ENCODE data around the gene PICK1. TPM values are rescaled to one million over a fixed set of nuclear protein-coding genes. Genes with fewer than 3 reads are reported as not detected.

Gene PICK1
- total and polyA plus RNA-seq, 2 of the 13 experiments (the other 11 are each of a cell fraction or from before 2014, with no cell fraction given): 19.3 to 25.3 TPM

DNA sequence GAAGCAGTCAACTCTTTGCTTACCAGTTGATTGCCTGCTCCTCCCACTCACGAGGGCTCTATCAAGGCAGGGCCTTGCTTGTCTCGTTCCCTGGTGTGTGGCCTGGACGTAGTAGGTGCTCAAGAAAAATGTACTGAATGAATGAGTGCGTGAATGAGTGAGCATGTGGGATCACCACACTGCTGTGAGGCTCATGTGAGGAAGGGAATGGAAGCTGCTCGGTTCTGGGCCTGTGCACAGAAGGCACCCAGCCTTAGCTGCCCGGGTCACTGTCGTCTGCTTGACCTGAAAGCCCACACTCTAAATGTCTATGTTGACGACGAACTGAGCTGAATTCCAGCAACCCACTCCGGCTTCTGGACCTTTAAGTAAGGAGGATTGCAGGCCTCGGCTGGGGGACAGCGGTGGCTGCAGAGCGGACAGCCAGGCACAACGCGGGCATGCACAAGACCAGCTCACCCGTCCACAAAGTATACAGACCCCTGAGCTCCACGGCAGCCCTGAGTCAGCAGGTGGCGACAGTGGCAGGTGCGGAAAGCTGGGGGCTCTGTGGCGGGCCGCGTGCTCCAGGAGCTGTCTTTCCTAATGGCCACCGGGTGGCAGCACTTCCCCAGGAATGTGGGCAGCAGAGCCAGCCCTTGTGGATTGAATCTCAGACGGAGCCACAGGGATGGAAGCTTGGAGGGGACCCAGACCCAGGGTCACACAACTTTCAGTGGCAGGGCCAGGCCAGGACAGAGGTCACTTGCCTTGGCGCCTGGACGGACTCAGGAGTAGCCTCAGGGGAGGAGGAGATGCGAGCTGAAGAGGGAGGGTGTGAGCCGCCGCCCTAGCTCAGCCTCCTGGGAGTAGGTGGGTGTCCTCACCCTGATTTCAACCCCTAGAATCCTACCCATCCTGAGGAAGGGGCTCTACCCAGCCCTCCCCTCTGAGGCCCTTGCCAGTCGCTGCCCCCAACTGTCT is 5.0 kb upstream of the PICK1 start (continued):
- TF ChIP-seq, protein P1, sequence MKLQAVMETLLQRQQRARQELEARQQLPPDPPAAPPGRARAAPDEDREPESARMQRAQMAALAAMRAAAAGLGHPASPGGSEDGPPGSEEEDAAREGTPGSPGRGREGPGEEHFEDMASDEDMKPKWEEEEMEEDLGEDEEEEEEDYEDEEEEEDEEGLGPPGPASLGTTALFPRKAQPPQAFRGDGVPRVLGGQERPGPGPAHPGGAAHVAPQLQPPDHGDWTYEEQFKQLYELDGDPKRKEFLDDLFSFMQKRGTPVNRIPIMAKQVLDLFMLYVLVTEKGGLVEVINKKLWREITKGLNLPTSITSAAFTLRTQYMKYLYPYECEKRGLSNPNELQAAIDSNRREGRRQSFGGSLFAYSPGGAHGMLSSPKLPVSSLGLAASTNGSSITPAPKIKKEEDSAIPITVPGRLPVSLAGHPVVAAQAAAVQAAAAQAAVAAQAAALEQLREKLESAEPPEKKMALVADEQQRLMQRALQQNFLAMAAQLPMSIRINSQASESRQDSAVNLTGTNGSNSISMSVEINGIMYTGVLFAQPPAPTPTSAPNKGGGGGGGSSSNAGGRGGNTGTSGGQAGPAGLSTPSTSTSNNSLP (IDR thresholded peaks at IDR 0.05; ENCODE audit: low read depth, low read length): no peak
- TF ChIP-seq CHD2 (IDR thresholded peaks at IDR 0.05; ENCODE audit: low read depth, low read length): no peak
- TF ChIP-seq ZEB1 (IDR thresholded peaks at IDR 0.05; ENCODE audit: insufficient replicate concordance, low read depth): no peak
- no peak for TF ChIP-seq ZNF775 (CRISPR knock-in tag; IDR thresholded peaks at IDR 0.05; ENCODE audit: borderline replicate concordance)
- no peak for TF ChIP-seq ZNF34 (CRISPR knock-in tag; IDR thresholded peaks at IDR 0.05; ENCODE audit: borderline replicate concordance)
- TF ChIP-seq PRPF4 (IDR thresholded peaks at IDR 0.05; ENCODE audit: low read depth, low read length, poor library complexity, severe bottlenecking): no peak
- TF ChIP-seq KLF16 (CRISPR knock-in tag; IDR thresholded peaks at IDR 0.05): peak in 1 of 2 experiments; percentile 64; a peak in 1 of 4 replicates
- TF ChIP-seq, protein P2, sequence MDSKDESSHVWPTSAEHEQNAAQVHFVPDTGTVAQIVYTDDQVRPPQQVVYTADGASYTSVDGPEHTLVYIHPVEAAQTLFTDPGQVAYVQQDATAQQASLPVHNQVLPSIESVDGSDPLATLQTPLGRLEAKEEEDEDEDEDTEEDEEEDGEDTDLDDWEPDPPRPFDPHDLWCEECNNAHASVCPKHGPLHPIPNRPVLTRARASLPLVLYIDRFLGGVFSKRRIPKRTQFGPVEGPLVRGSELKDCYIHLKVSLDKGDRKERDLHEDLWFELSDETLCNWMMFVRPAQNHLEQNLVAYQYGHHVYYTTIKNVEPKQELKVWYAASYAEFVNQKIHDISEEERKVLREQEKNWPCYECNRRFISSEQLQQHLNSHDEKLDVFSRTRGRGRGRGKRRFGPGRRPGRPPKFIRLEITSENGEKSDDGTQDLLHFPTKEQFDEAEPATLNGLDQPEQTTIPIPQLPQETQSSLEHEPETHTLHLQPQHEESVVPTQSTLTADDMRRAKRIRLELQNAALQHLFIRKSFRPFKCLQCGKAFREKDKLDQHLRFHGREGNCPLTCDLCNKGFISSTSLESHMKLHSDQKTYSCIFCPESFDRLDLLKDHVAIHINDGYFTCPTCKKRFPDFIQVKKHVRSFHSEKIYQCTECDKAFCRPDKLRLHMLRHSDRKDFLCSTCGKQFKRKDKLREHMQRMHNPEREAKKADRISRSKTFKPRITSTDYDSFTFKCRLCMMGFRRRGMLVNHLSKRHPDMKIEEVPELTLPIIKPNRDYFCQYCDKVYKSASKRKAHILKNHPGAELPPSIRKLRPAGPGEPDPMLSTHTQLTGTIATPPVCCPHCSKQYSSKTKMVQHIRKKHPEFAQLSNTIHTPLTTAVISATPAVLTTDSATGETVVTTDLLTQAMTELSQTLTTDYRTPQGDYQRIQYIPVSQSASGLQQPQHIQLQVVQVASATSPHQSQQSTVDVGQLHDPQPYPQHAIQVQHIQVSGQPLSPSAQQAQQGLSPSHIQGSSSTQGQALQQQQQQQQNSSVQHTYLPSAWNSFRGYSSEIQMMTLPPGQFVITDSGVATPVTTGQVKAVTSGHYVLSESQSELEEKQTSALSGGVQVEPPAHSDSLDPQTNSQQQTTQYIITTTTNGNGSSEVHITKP (CRISPR knock-in tag; IDR thresholded peaks at IDR 0.05; ENCODE audit: low read depth): peak; percentile 59; the same call in 1 of the 2 replicates
- peak; percentile 63; the same call in 1 of the 2 replicates for TF ChIP-seq ZNF607 (CRISPR knock-in tag; IDR thresholded peaks at IDR 0.05; ENCODE audit: borderline replicate concordance)
- no peak for TF ChIP-seq ZNF670 (CRISPR knock-in tag; IDR thresholded peaks at IDR 0.05; ENCODE audit: borderline replicate concordance)
- TF ChIP-seq ZNF274 (CRISPR knock-in tag; IDR thresholded peaks at IDR 0.05): peak; percentile 86
- peak; percentile 50 for TF ChIP-seq YY1 (IDR thresholded peaks at IDR 0.05; ENCODE audit: insufficient read depth, insufficient replicate concordance, low read depth, low read length)
- no peak for TF ChIP-seq SP1 (IDR thresholded peaks at IDR 0.05)
- peak; percentile 46; the same call in 1 of the 2 replicates for TF ChIP-seq SP1 (CRISPR knock-in tag; IDR thresholded peaks at IDR 0.05)
- no peak for TF ChIP-seq ZMYM2 (CRISPR knock-in tag; IDR thresholded peaks at IDR 0.05)
- TF ChIP-seq MIXL1 (CRISPR knock-in tag; IDR thresholded peaks at IDR 0.05): peak; percentile 78; the same call in 1 of the 2 replicates
- TF ChIP-seq, protein P3, sequence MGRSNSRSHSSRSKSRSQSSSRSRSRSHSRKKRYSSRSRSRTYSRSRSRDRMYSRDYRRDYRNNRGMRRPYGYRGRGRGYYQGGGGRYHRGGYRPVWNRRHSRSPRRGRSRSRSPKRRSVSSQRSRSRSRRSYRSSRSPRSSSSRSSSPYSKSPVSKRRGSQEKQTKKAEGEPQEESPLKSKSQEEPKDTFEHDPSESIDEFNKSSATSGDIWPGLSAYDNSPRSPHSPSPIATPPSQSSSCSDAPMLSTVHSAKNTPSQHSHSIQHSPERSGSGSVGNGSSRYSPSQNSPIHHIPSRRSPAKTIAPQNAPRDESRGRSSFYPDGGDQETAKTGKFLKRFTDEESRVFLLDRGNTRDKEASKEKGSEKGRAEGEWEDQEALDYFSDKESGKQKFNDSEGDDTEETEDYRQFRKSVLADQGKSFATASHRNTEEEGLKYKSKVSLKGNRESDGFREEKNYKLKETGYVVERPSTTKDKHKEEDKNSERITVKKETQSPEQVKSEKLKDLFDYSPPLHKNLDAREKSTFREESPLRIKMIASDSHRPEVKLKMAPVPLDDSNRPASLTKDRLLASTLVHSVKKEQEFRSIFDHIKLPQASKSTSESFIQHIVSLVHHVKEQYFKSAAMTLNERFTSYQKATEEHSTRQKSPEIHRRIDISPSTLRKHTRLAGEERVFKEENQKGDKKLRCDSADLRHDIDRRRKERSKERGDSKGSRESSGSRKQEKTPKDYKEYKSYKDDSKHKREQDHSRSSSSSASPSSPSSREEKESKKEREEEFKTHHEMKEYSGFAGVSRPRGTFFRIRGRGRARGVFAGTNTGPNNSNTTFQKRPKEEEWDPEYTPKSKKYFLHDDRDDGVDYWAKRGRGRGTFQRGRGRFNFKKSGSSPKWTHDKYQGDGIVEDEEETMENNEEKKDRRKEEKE (IDR thresholded peaks at IDR 0.05): no peak
- TF ChIP-seq ZBTB7A (CRISPR knock-in tag; IDR thresholded peaks at IDR 0.05): peak; percentile 26; the same call in 1 of the 2 replicates
- TF ChIP-seq ZNF777 (CRISPR knock-in tag; IDR thresholded peaks at IDR 0.05): peak; percentile 66; the same call in 1 of the 2 replicates
- TF ChIP-seq, protein P4, sequence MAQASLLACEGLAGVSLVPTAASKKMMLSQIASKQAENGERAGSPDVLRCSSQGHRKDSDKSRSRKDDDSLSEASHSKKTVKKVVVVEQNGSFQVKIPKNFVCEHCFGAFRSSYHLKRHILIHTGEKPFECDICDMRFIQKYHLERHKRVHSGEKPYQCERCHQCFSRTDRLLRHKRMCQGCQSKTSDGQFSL (CRISPR knock-in tag; IDR thresholded peaks at IDR 0.05): no peak

Data from HepG2 (cell line).